Vagina (tissue), 2 donors: ENCODE measurements around the gene TBC1D8B.

ENCODE experiments used
- CTCF ChIP-seq, 3 experiments: fragments of 450-650 bp in 2 of 3; fragments of 200-600 bp in 1 of 3; sonication (generic) in 1 of 3; IDR thresholded peaks; one replicate each; pipeline ENCODE4 v1.5.1; 2017 to 2019; ENCODE audit warnings: antibody characterized with exemption in 3 of 3, mild to moderate bottlenecking in 2 of 3, moderate library complexity in 2 of 3
- POLR2A ChIP-seq, 2 donors: fragments of 450-650 bp; IDR thresholded peaks; one replicate each; pipeline ENCODE4 v1.6.1; 2017; ENCODE audit warnings: antibody characterized with exemption in 2 of 2, mild to moderate bottlenecking in 2 of 2, moderate library complexity in 2 of 2

DNA sequence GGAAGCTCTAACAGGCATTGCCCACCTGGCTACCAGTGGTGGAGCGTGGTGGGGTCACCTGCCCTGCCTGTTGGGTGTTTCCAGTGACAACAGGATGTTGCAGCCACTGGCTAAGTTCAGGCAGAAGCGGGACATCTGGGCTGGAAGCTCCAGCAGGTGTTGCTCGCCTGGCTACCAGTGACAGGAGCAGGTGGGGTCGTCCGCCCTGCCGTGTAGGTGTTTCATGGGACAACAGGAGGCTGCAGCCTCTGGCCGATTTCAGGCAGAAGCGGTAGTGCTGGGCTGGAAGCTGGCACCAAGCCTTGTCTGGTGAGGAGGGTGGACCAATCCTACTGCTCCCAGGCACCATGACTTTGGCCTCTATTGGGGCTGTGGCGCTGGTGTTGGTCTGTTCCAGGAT, 61.2 kb downstream of the TBC1D8B start:
- TF ChIP-seq CTCF (IDR thresholded peaks at IDR 0.05), result no peak
- no peak for TF ChIP-seq POLR2A (IDR thresholded peaks at IDR 0.05)
